NB4 (cell line): ENCODE results near the gene MED15.

Experiments used
- DNase-seq: peaks from one replicate; pipeline ENCODE4 v3.0.0; 2010; ENCODE audit warnings: low read depth
- H3K4me3 ChIP-seq: one replicate; pipeline ENCODE4 v1.5.1; 2011; ENCODE audit warnings: mild to moderate bottlenecking, low read depth, low read length, moderate library complexity
- CTCF ChIP-seq: IDR thresholded peaks from one replicate; pipeline ENCODE4 v1.5.1; 2012; ENCODE audit warnings: low read depth, low read length
- MAX ChIP-seq: IDR thresholded peaks from 2 replicates; pipeline ENCODE4 v1.6.1; 2011; ENCODE audit warnings: low read depth, low read length
- MYC ChIP-seq: IDR thresholded peaks from 2 replicates; pipeline ENCODE4 v1.6.1; 2011; ENCODE audit warnings: low read depth, low read length
- POLR2A ChIP-seq: IDR thresholded peaks from 2 replicates; pipeline ENCODE4 v1.6.1; 2011; ENCODE audit warnings: mild to moderate bottlenecking; ENCODE audit not compliant: insufficient read length; ENCODE audit errors: extremely low read depth

Gene MED15

GRCh38 chr22:20562607-20563465, 55.4 kb downstream of the MED15 start:
- TF ChIP-seq CTCF (no peak), POLR2A (no peak), MYC (no peak), MAX (no peak)
- no peak overlapping the region for H3K4me3 ChIP-seq
- no peak for DNase-seq

- TF ChIP-seq MYC (no peak), MAX (no peak), POLR2A (no peak), CTCF (no peak)
- no peak overlapping the region for H3K4me3 ChIP-seq
- no peak for DNase-seq
These were observed 56.1 kb downstream of the MED15 start for GRCh38 chr22:20563466-20563906.

GRCh38 chr22:20563941-20564371, 56.5 kb downstream of the MED15 start:
- DNase-seq, result no peak
- H3K4me3 ChIP-seq, result no peak overlapping the region
- TF ChIP-seq MYC (no peak), MAX (no peak), CTCF (no peak), POLR2A (no peak)

- no peak for DNase-seq
- no peak overlapping the region for H3K4me3 ChIP-seq
- no peak for TF ChIP-seq CTCF
- TF ChIP-seq MAX, result no peak
- TF ChIP-seq MYC, result no peak
- no peak for TF ChIP-seq POLR2A
These were observed 57.8 kb downstream of the MED15 start for GRCh38 chr22:20565079-20565734.

GRCh38 chr22:20565761-20566160, 58.4 kb downstream of the MED15 start:
- no peak for DNase-seq
- TF ChIP-seq CTCF (no peak), MYC (no peak), POLR2A (no peak), MAX (no peak)
- H3K4me3 ChIP-seq, result no peak overlapping the region
